Measurements from ENCODE around the gene IL23R.

Gene IL23R

GRCh38 chr1:67228791-67229190 lies 62.5 kb downstream of the IL23R start:
- in situ Hi-C loops (cut with HindIII; ENCODE audit: low sequenced_read_pairs): loop anchor here (10.0 kb wide), 2 partner anchors 56 to 86 kb away; no protein-coding TSS in a partner anchor

- in situ Hi-C loops (cut with HindIII; ENCODE audit: low sequenced_read_pairs): no loop called here
Measured at GRCh38 chr1:67230539-67230938, 64.3 kb downstream of the IL23R start.

GRCh38 chr1:67236277-67236676 lies 70.0 kb downstream of the IL23R start:
- in situ Hi-C loops (cut with HindIII; ENCODE audit: low sequenced_read_pairs): no loop called here

- in situ Hi-C loops (cut with HindIII; ENCODE audit: low sequenced_read_pairs): loop anchor here (5.0 kb wide), 1 partner anchor 263 kb away; no protein-coding TSS in a partner anchor
Measured at GRCh38 chr1:67239738-67240137, 73.5 kb downstream of the IL23R start.

GRCh38 chr1:67241200-67241746 lies 75.0 kb downstream of the IL23R start:
- in situ Hi-C loops (cut with HindIII; ENCODE audit: low sequenced_read_pairs): loop anchor here (5.0 kb wide), 1 partner anchor 261 kb away; no protein-coding TSS in a partner anchor

GRCh38 chr1:67242016-67242415 lies 75.8 kb downstream of the IL23R start:
- in situ Hi-C loops (cut with HindIII; ENCODE audit: low sequenced_read_pairs): loop anchor here (5.0 kb wide), 1 partner anchor 260 kb away; no protein-coding TSS in a partner anchor

- in situ Hi-C loops (cut with HindIII; ENCODE audit: low sequenced_read_pairs): no loop called here
Measured at GRCh38 chr1:67250051-67250653, 83.9 kb downstream of the IL23R start.

- in situ Hi-C loops (cut with HindIII; ENCODE audit: low sequenced_read_pairs): no loop called here
Measured at GRCh38 chr1:67256291-67257172, 90.3 kb downstream of the IL23R start.

GRCh38 chr1:67257173-67257535 lies 90.9 kb downstream of the IL23R start:
- in situ Hi-C loops (cut with HindIII; ENCODE audit: low sequenced_read_pairs): no loop called here

- in situ Hi-C loops (cut with HindIII; ENCODE audit: low sequenced_read_pairs): no loop called here
Measured at GRCh38 chr1:67261680-67262079, 95.4 kb downstream of the IL23R start.

- in situ Hi-C loops (cut with HindIII; ENCODE audit: low sequenced_read_pairs): no loop called here
Measured at GRCh38 chr1:67262735-67263134, 96.5 kb downstream of the IL23R start.

GRCh38 chr1:67264152-67264551 lies 97.9 kb downstream of the IL23R start:
- in situ Hi-C loops (cut with HindIII; ENCODE audit: low sequenced_read_pairs): no loop called here

- in situ Hi-C loops (cut with HindIII; ENCODE audit: low sequenced_read_pairs): no loop called here
Measured at GRCh38 chr1:67264899-67265298, 98.6 kb downstream of the IL23R start.

- in situ Hi-C loops (cut with HindIII; ENCODE audit: low sequenced_read_pairs): no loop called here
Measured at GRCh38 chr1:67269061-67269460, 102.8 kb downstream of the IL23R start.

GRCh38 chr1:67270541-67270940 lies 104.3 kb downstream of the IL23R start:
- in situ Hi-C loops (cut with HindIII; ENCODE audit: low sequenced_read_pairs): loop anchor here (5.0 kb wide), 1 partner anchor 47 kb away; no protein-coding TSS in a partner anchor

- in situ Hi-C loops (cut with HindIII; ENCODE audit: low sequenced_read_pairs): loop anchor here (5.0 kb wide), 1 partner anchor 44 kb away; no protein-coding TSS in a partner anchor
Measured at GRCh38 chr1:67273591-67273990, 107.3 kb downstream of the IL23R start.

GRCh38 chr1:67274623-67275325 lies 108.5 kb downstream of the IL23R start:
- in situ Hi-C loops (cut with HindIII; ENCODE audit: low sequenced_read_pairs): loop anchor here (5.0 kb wide), 1 partner anchor 43 kb away; no protein-coding TSS in a partner anchor

- in situ Hi-C loops (cut with HindIII; ENCODE audit: low sequenced_read_pairs): loop anchor here (10.0 kb wide), 1 partner anchor 56 kb away; no protein-coding TSS in a partner anchor
Measured at GRCh38 chr1:67280696-67281095, 114.4 kb downstream of the IL23R start.

- in situ Hi-C loops (cut with HindIII; ENCODE audit: low sequenced_read_pairs): loop anchor here (10.0 kb wide), 1 partner anchor 56 kb away; no protein-coding TSS in a partner anchor
Measured at GRCh38 chr1:67281244-67281643, 115.0 kb downstream of the IL23R start.

- in situ Hi-C loops (cut with HindIII; ENCODE audit: low sequenced_read_pairs): loop anchor here (10.0 kb wide), 1 partner anchor 61 kb away; no protein-coding TSS in a partner anchor
Measured at GRCh38 chr1:67285780-67286488, 119.7 kb downstream of the IL23R start.

All from endothelial cell of hepatic sinusoid (primary cell).